Natural killer cell (primary cell): ENCODE results near the gene ACADL. TPM values are rescaled to one million over a fixed set of nuclear protein-coding genes. Genes with fewer than 3 reads are reported as not detected.

ENCODE experiments used
- ATAC-seq, 3 donors: fragments of 150-1000 bp in 2 of 3; fragments of 200-7000 bp in 1 of 3; cut with Tn5 transposase; 1 replicate in 1 of 3; 2 replicates in 2 of 3; pipeline ENCODE4 v1.10.0; 2021; ENCODE audit warnings: mild to moderate bottlenecking in 2 of 3, moderate library complexity in 2 of 3
- DNase-seq, 2 donors: peaks; one replicate each; pipeline versions ENCODE4 v3.0.0 to v3.0.0-alpha.2; 2013 to 2021; ENCODE audit warnings: mixed read lengths in 1 of 2
- H3K27ac ChIP-seq: one replicate; pipeline ENCODE4 v1.5.1; 2013; ENCODE audit warnings: mild to moderate bottlenecking, low read length
- H3K27me3 ChIP-seq: one replicate; pipeline ENCODE4 v1.6.1; 2013; ENCODE audit warnings: low read length; ENCODE audit not compliant: control insufficient read depth, insufficient read depth
- H3K36me3 ChIP-seq: one replicate; pipeline ENCODE4 v1.6.1; 2013; ENCODE audit warnings: low read length; ENCODE audit not compliant: control insufficient read depth, insufficient read depth
- H3K4me1 ChIP-seq: one replicate; pipeline ENCODE4 v1.6.1; 2013; ENCODE audit warnings: low read length; ENCODE audit not compliant: control insufficient read depth, insufficient read depth
- H3K4me3 ChIP-seq: one replicate; pipeline ENCODE4 v1.5.1; 2013; ENCODE audit warnings: low read length
- H3K9me3 ChIP-seq: one replicate; pipeline ENCODE4 v1.6.1; 2013; ENCODE audit warnings: low read length; ENCODE audit not compliant: control insufficient read depth, insufficient read depth
- H3K27ac Mint-ChIP-seq, 2 donors: one replicate each; pipeline ENCODE4 v1.8.0; 2022; ENCODE audit warnings: mild to moderate bottlenecking in 2 of 2, mixed read lengths in 2 of 2, moderate library complexity in 1 of 2
- H3K27me3 Mint-ChIP-seq, 2 donors: one replicate each; pipeline ENCODE4 v1.8.0; 2022; ENCODE audit warnings: low read depth in 2 of 2, mixed read lengths in 2 of 2
- H3K36me3 Mint-ChIP-seq: one replicate; pipeline ENCODE4 v1.8.0; 2022; ENCODE audit warnings: mixed read lengths
- H3K4me1 Mint-ChIP-seq, 2 donors: one replicate each; pipeline ENCODE4 v1.8.0; 2022; ENCODE audit warnings: mixed read lengths in 2 of 2
- H3K4me3 Mint-ChIP-seq: one replicate; pipeline ENCODE4 v1.8.0; 2022; ENCODE audit warnings: mild to moderate bottlenecking, moderate library complexity, mixed read lengths
- H3K9me3 Mint-ChIP-seq, 2 donors: one replicate each; pipeline ENCODE4 v1.8.0; 2022; ENCODE audit warnings: mixed read lengths in 2 of 2
- CTCF ChIP-seq: fragments of 200-600 bp; IDR thresholded peaks from one replicate; pipeline ENCODE4 v1.8.0; 2022; ENCODE audit warnings: antibody characterized with exemption
- WGBS: methylation state at CpG from one replicate; pipeline ENCODE4 v1.1.7; 2013; ENCODE audit warnings: missing lambda C conversion rate; ENCODE audit not compliant: insufficient coverage; 5-methylcytosine and 5-hydroxymethylcytosine counted together
- intact Hi-C: fragments of 100-400 bp; cut with micrococcal nuclease; formaldehyde crosslinking; loops from one replicate; pipeline ENCODE4 v1.14.2; 2022
- total RNA-seq, 4 donors: library from RNA; stranded (reverse); fragments of 120-200 nt in 1 of 4; gene quantifications; one replicate each; pipeline versions ENCODE4 v1.2.3 to v1.2.4, GENCODE V29; 2013 to 2022

Gene ACADL
- total RNA-seq, 3 donors from 2014 or later (not counting 1 experiment from before 2014, with no cell fraction given) = not detected

- Mint-ChIP-seq H3K27me3 (peaks cover 0 to 3% of the 10 kb centered on the region in 2 donors), H3K4me3 (no peak overlapping the region), H3K36me3 (no peaks in the 10 kb centered on the region), H3K9me3 (no peaks in the 10 kb centered on the region), H3K4me1 (no peaks in the 10 kb centered on the region), H3K27ac (no peak overlapping the region)
- no peak for TF ChIP-seq CTCF
- ATAC-seq (no peak), DNase-seq (no peak)
- H3K4me3 ChIP-seq = no peak overlapping the region
- no peaks in the 10 kb centered on the region for H3K9me3 ChIP-seq
- H3K36me3 ChIP-seq = no peaks in the 10 kb centered on the region
- no peaks in the 10 kb centered on the region for H3K27me3 ChIP-seq
- no peak overlapping the region for H3K27ac ChIP-seq
- intact Hi-C loops = no loop called here
- 89% methylated on average over 1 of the region's 1 CpG for WGBS
- no peaks in the 10 kb centered on the region for H3K4me1 ChIP-seq
Measured at GRCh38 chr2:210210185-210210584, 15.1 kb downstream of the ACADL start.

- 67% methylated on average over 1 of the region's 1 CpG for WGBS
- H3K27ac Mint-ChIP-seq = no peak overlapping the region
- Histone ChIP-seq H3K9me3 (no peaks in the 10 kb centered on the region), H3K4me1 (no peaks in the 10 kb centered on the region), H3K27me3 (no peaks in the 10 kb centered on the region), H3K36me3 (no peaks in the 10 kb centered on the region), H3K4me3 (no peak overlapping the region), H3K27ac (no peak overlapping the region)
- H3K4me1 Mint-ChIP-seq = no peaks in the 10 kb centered on the region
- no peaks in the 10 kb centered on the region for H3K36me3 Mint-ChIP-seq
- peaks cover 8 to 10% of the 10 kb centered on the region in 2 donors for H3K27me3 Mint-ChIP-seq
- TF ChIP-seq CTCF = no peak
- H3K4me3 Mint-ChIP-seq = no peak overlapping the region
- DNase-seq (no peak), ATAC-seq (no peak)
- intact Hi-C loops = no loop called here
- H3K9me3 Mint-ChIP-seq = no peaks in the 10 kb centered on the region
Measured at GRCh38 chr2:210207929-210208328, 17.3 kb downstream of the ACADL start.

- H3K4me1 Mint-ChIP-seq = no peaks in the 10 kb centered on the region
- no peak for DNase-seq
Measured at GRCh38 chr2:210203558-210203957, 21.7 kb downstream of the ACADL start.

More at GRCh38 chr2:210203558-210203957, 21.7 kb downstream of the ACADL start:
- H3K36me3 ChIP-seq = no peaks in the 10 kb centered on the region
- Mint-ChIP-seq H3K27ac (no peak overlapping the region), H3K36me3 (no peaks in the 10 kb centered on the region), H3K9me3 (no peaks in the 10 kb centered on the region), H3K4me3 (no peak overlapping the region), H3K27me3 (peaks cover 17 to 24% of the 10 kb centered on the region in 2 donors)
- H3K27ac ChIP-seq = no peak overlapping the region
- H3K4me1 ChIP-seq = no peaks in the 10 kb centered on the region
- no peak for TF ChIP-seq CTCF
- 89% methylated on average over 1 of the region's 1 CpG for WGBS
- H3K27me3 ChIP-seq = no peaks in the 10 kb centered on the region
- intact Hi-C loops = no loop called here
- no peak for ATAC-seq
- no peaks in the 10 kb centered on the region for H3K9me3 ChIP-seq
- H3K4me3 ChIP-seq = no peak overlapping the region
